Measurements from ENCODE around the gene NELFB.
A peak's percentile ranks its signal among the peaks of the same experiment; 100 is the strongest.

Gene NELFB

DNA sequence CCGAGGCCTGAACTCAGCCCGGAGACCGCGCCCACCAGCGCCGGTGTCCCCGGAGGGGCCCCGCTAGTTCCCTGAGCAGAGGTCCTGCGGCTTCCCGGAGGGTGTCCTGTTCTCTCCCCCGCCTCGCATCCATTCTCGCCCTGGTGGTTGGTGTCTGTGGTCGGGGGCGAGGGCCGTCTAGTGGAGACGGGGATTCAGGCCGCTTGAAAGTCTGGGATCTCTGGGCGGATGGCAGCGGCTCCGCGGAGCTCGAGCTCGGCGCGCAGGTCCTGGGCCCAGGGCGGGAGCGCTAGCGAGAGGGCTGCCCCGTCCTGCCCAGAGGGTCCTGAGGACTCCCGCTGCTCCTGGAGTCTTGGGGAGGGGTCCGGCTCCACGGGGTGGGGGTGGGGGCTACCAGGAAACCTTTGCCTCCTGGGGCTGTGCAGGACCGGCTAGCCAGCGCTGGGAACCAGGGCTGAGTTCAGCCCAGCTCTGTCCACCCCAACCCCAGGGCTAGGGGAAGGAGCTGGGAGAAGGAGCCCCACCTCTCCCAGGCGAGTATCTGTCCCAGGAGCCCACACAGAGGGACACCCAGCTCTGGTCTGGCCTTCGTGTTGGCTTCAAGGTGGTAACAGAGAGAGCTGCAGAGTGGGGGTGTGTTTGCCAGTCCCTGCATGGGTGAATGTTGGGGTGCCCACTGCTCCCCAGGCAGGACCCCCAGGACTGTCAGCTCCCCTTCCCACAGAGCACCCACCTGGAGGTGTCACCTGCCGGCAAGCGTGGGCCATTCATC, 26.4 kb downstream of the NELFB start:
- no peak for DNase-seq

DNA sequence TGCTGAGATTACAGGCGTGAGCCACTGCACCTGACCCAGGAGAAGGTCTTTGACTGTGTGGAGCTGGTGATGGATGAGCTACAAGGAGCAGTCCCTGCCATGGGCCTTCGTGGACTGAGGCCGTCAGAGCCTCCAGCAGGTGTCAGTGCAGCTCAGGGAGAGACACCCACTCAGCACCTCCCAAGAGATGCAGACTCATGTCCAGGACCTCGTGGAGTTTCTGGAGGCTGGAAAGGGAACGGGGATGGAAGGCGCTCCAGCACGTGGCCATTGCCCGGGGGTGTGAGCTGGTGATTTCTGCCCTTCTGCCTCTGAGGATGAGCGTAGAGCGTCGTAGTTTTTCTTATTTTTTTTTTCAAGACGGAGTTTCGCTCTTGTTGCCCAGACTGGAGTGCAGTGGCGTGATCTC, 31.9 kb downstream of the NELFB start:
- peak; percentile 37 for DNase-seq

DNA sequence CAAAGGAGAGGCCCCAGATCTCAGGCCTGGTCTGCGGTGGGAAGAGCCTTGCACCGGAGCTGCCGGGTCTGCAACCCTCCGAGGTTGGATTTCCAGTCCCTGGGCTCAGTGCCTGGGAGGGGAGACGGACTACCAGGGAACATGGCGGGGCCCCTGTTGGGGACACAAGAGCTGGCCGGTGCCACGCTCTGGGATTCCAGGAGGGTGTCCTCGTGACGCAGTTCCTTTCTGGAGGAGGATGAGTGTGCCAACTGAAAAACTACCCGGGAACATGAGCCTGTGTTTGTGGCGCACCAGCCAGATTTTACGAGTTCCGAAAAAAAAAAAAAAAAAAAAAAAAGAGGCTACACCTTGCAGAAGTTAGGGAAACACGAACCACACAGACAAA, 38.0 kb downstream of the NELFB start:
- DNase-seq, result no peak

DNA sequence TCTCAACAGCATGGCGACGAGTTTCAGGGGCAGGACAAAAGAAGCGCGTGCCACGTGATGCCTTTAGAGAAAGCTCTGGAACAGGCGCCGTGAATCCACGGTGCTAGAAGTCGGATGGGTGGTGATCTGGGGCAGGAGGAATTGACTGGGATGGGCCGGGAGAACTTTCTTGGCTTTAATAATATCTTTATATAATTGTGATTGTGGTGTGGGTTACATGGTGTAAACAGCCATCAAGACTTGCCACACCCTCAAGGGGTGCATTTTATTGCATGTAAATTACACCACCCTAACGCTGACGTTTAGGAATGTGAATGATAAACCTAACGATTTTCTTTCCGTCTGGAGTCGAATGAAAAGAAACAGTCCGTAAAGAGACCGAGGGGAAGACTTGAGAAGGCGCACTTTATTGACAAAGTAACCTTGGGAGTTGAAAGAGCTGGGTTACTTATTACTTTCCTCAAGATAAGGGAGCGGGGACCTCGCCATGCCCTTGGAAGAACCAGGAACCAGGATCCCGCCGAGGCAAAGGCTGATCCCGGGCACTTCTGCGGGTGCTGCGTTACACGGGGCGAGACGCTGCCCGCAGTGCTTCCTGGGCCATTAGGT, 38.5 kb downstream of the NELFB start:
- DNase-seq, result no peak

DNA sequence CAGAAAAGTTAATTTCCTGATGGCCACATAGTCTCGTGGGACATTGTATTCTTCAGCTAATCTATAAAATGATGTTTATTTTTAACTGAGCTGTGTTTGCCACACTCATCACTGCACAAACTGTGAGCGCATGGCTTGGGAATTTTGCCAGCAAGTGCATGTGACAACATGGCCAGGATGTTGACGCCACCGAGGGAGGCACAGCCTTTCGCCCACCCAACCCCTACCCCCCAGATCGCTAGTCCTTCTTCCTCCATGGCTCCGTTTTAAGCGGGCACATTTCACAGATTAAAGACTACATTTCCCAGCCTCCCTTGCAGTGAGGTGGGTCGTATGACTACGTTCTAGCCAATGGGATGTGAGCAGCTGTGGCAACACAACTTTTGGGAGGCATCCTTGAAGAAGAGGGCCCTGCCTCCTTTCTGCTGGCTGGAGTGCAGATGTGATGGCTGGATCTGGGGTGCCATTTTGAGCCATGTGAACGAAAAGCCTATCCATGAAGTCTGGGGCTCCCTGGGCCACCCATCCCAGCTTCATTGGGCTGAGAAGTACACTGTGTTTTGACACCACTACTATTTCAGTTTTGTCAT, 39.1 kb downstream of the NELFB start:
- DNase-seq, result peak; percentile 22

DNA sequence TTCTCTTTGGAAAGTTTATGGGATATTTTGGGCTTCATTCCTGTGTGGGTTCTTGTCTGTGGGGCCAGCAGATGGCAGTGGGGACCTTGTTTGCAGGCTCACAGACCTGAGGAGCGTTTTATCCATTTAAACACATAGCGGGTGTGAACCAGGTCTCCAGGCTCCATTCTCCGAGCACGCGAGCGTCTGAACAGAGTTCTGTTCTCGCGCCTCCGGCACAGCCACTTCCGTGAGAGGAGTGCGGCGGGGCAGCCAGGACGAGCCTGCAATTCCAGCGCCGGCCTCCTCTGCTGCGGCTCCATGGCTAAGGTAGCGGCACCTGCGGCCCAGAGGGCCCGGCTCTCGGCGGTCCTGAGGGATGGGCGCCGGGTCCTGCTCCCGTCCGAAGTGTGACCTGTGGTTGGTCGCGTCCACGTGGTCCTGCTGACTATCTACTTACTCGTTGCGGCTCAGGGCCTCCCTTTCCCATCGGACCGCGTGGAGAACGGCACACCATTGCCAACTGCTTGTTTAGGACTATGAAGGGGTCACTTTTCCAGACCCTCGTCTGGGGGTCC, 39.6 kb downstream of the NELFB start:
- peak; percentile 32 for DNase-seq

DNA sequence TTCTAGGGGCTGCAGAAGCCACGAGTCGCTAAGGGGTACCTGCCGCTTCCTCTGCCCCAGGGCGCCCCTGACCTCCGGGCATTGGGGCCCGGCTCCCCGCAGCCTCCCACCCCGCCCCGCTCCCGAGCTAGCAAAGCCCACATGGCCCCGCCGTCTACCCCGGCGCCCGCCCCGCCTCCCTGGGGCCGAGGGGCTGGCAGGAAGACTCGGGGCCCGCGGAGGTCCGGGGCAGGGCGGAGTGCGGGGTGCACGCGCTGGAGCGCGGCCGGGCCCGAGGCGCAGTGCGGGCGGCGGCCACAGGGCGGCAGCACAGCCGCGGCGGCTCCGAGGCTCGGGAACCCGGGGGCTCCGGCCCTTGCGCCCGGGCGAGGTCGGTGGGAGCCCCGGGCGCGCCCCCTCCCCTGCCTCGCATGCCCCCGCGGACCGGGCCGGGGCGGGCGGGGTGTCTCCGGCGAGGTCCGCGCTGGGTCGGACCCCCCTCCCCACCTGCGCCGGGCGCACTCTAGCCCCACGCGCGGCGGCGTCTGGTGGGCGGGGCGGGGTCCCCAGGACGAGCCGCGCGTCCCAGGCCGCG, 40.2 kb downstream of the NELFB start:
- peak; percentile 58 for DNase-seq

DNA sequence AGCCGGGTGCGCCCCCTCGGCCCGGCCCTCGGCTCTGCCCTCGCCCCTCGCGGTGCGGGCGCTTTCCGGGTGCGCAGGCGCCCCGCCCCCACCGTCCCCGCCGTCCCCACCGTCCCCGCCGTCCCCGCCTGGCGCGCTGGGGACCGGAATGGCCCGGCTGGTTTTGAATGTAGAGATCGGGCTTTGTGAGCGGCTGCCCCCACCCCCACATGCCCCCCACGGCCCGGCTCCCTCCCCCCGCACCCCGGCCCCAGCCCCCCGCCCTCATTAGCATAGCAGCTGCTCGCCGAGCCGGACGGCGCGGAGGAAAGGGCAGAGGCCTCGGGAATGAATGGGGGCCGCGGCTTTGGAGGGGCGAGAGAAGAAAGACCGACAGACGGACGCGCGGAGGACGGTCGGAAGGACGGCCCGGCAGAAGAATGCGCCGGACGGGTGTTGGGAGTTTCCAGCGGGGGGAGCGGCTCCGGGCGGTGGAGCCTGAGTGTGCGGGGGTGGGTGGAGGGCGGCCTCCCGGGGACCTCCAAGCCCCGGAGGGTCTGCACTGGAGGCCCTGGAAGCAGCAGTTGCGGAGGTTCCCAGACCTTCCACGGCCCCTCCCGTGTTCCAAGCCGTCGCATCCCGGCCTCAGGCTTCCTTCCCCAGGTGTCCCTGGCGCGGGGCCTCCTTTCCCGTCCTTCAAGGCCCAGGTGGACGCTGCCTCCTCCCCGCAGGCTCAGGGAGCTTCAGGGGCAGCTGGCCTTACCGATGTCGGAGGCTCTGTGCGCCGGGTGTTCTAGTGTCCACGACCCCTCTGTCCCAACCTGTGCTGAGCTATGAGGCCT, 40.9 kb downstream of the NELFB start:
- no peak for DNase-seq

DNA sequence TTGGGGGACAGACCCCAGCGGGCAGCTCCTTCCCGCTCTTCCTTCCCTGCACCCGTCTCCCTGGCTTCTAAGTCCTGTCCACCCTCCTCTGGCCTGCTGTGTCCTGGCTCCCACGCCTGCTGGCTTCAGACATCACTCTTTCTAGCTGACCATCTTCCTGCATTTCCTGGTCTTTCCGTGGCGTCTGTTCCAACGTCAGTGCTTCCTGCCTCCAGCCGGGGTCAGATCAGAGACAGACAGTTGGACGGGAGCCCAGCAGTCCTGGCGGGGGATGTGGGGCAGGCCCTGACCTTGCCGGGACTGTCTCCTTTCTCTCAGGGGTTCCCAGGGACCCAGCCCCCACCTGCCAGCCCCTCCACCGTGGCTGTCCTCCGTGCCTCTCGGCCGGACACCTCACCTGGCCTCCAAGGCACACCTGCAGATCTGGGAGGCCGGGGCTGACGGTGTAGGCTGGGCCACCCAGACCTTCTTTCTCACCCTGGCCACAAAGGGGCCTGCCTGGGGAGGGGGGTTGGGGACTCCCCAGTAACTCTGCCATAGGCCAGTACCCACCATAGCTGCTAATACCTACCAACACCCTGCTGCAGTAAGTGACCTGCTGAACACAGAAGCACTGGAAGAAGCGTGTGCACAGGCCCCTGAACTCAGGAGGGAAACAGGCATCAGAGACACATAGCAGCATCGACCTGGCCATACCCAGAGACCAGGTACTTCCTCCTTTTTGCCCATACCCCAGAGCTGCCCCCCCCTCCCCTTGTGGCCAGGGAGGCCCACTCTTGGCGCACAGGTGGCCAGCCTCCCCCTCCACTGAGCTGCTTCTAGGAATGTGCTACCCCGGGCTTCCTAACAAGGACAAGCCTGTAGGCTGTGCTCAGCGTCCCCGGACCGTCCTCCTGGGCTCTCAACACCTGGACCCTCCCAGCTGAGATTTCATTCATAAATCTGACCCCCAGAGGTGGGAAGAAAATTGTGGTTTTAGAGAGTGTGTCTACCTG, 41.8 kb downstream of the NELFB start:
- no peak for DNase-seq

DNA sequence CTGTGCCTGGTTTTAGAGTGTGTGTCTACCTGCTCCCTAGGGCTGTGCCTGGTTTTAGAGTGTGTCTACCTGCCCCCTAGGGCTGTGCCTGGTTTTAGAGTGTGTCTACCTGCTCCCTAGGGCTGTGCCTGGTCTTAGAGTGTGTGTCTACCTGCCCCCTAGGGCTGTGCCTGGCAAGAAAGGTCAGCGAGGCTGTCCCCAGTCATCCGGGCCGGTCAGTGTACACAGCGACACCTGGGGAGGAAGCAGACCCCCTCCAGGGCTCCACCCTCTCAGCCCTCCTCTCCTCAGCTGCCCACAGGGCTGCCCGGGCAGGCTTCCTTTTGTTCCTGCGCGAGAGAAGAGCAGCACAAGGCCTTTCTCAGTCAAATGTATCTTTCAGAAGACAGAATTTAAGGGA, 42.8 kb downstream of the NELFB start:
- no peak for DNase-seq

DNA sequence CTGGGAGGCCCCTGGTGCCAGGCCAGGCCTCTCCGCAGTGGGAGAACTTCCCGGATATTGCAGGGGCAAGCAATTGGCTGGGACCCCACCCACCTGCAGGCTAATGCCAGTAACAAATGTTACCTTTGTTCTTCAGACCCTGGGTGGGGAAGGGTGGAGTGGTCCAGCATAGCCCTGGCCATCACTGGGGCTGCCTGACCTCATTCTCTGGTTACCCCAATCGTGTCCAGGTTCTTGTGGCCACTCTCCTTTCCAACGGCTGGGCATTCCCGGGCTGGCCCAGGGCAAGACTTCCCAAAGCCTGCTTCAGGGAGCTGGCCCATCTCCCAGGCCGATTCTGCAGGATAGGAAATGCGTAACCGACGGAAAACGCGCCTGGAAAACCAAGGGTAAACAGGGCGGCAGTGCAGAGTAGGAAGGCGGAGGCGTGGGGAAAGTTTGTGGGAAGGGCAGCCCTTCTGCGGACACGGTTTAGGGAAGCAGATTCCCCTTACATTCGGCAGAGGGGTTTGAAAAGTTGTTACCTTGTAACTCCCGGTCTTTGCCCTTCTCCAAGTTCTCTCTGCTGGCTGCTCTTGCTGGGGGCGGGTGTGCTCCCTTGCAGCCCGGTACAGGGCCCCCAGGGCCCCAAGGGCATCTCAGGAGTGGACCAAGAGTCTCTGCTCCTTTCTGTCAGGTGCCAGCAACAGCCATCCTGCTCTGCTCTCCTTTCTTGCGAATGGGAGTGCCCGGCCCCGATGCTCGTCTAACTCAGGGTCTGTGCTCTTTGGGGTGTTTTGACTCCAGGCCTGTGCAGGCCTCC, 43.5 kb downstream of the NELFB start:
- no peak for DNase-seq

DNA sequence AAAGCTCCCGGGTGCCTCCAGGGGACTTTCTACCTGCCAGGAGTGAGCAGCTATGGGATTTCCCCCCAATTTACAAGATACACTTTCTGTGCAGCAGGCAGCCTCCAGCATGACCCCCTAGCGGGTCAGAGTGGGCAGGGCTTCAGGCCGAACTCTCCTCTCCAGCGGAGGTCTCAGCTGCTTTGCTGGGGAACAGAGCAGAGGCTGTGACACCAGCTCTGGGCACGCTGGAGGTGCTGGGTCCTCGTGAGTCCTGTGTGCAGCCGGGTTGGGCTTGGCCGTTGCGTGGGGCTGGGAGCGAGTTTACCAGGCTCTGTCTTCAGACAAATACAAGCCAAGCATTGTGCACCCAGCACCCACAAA, 44.1 kb downstream of the NELFB start:
- no peak for DNase-seq

DNA sequence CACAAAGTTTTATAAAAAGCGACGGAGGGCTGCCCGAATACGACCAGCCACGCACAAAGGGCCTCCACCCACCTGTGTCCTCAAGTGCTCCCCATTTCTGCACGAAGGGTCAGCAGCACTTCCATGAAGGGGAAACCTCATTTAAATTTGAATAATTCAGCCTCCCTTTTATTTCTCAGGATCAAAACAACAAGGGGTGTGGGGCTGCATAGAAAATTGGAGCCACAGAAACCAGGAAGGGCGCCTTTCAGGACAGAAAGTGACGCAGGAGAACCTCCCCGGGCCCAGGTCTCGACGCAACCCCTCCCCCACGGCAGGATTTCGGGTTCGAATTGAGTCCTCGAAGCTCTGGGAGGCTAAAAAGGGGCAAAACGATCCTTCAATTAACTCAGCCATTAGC, 44.8 kb downstream of the NELFB start:
- DNase-seq, result no peak

DNA sequence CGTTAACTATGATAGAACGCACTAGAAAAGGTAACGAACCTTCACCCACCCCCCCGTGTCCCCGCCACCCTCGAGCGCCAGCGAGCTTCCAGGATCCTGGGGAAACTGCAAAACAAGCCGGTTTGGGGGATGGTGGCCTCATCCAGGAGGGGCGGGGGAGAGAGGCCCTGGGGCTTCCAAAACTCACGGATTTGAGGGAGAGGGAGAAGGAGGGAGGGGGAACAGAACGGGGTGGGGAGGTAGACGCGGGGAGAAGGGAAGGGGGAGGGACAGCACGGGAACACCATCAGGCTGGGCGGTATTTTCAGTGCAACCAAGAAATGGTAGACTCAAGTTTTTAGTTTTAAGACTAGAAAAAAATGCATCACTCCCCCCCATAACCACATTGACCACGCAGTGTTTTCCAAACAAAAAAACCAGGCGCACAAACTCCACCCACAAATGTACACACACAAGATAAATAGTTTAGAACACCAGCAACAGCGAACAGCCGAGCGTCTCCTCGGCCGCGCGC, 45.5 kb downstream of the NELFB start:
- DNase-seq, result no peak

DNA sequence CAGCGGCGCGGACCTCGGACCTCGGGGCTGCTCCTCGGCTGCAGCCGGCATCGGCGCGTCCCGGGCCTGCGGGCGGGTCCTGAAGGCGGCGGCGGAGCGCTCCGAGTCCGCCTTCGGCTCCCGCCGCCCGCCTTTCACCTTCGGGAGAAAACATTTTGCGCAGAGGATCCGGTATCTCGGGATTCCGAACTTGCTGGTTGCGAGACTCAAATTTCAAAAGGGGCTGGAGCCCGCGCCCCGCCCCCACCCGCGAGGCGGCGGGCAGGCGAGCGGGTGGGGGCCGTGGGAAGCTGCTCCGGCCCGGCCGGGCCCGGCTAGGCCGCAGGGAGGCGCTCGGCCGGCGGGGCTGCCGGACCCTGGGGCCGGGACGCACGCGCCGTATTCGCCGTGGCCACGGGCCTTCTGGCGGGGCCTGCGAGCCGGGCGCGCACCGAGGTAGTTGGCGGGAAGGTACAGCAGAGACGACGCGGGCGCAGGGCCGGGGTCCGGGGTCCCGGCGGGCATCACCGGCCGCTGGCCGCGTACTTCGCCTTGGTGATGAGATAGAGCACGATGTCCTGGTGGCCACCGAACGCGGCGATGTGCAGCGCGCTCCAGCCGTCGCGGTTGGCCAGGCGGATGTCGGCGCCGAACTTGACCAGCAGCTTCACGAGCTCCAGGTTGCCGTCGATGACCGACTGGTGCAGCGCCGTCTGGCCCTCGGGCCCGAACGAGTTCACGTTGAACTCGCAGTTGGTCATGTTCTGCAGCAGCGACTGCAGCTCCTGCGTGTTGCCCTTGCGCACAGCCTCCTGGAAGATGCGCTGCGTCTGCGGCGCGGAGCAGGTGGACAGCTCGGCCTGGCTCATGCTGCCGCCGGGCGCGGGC, 46.2 kb downstream of the NELFB start:
- peak; percentile 40 for DNase-seq

DNA sequence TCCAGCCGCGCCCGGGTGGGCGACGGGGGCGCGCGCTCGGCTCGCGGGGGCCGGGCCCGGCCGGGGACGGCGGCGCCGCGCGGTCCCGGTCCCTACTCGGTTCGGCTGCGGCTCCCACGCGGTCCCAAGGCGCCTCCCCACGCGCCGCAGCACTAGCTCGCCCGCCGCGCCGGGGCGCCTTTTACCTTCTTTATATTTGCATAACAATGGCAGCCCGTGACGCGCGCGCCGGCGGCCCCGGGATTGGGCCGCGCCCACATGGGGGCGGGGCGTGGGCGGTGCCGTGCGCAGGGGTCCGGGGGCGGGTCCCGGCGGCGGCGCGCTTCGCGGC, 47.0 kb downstream of the NELFB start, which contains the start of gene NRARP:
Gene NRARP (minus strand): TSS at position 154 of the 331 bp plus-strand sequence. CDS start 343 bp downstream, outside the sequence.
- DNase-seq, result peak; percentile 94

DNA sequence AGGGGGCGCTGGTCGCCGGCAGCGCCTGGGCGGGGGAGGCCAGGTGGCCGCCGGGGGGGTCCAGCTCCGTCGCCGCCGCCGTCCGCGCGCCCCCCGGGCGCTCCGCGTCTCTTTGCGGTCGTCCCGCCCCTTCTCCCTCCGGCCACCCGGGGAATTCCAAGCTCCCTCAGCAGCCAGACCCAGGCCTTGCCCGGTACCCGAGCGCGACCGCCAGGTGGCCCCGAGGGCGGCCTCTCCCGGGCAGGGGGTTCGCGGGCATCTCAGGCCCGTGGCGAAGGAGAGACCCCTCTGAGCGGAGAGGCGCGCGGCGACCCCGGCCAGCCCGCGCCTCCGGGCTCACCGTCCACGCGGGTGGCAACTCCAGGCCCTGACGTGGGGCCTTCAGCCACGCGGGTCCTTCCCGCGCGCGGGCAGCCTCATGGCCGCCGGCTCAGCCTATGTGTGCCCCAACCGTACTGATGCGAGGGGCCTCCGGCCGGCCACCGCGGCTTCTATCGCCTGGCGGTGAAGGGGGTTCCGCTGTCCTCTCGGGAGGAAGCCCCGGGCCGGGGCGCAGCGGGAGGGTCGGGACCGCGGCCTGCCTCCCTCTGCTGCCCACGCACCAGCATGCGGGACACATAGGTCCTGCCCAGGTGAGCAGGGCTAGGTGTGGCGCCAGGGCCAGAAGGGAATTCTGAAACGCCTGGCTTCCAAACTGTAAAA, 47.5 kb downstream of the NELFB start:
- no peak for DNase-seq

DNA sequence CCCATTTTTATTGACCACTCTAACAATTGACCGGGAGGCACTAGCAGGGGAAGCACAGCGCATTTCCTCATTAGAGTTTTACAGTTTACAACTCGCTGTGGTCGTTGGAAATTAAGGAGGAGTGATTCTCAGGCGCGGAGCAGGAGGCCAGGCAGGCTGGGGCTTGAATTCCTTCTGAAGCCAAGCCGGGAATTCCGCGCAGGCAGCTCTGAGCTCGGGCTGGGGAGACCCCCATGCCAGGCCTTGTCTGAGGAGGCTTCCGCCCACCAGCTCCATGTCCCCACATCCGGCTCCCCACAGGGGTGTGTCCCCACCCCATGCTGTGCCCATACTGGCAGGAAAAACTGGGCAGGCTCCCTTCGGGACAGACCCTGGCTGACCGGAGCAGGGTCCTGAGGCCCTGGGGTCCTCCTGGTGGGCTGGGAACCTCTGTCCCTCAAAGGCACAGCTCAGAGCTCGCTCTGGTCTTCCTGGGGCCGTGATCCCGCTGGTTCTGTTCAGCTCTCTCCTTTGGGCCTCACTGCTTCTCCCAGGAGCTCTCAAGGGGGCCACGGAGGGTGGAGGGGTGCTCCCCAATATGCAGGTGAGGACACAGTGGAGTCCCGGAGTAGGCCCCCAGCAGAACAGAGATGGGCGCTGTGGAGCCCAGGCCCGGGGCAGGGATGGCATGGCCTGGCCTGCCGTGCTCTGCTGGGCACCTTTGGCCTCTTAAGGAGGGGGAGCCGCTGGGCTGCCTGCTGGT, 48.2 kb downstream of the NELFB start:
- no peak for DNase-seq

Measured in CD4-positive, alpha-beta T cell treated with Interleukin-6 for 4 hours (primary cell).